PFSK-1 (cell line): ENCODE measurements around the gene ABCB9.

Experiments
- FOXP2 ChIP-seq: optimal IDR thresholded peaks from 2 replicates; pipeline ENCODE3; 2011; ENCODE audit warnings: borderline replicate concordance, control low read depth, inconsistent platforms; ENCODE audit not compliant: insufficient read depth; ENCODE audit errors: extremely low read length, extremely low read depth
- POLR2AphosphoS5 ChIP-seq: IDR thresholded peaks from 2 replicates; pipeline ENCODE4 v1.6.1; 2012; ENCODE audit warnings: low read depth, mild to moderate bottlenecking, control low read depth, low read length, moderate library complexity
- SIN3A ChIP-seq: IDR thresholded peaks from 2 replicates; pipeline ENCODE4 v1.6.1; 2012; ENCODE audit warnings: mild to moderate bottlenecking, low read length, moderate library complexity, borderline replicate concordance; ENCODE audit not compliant: insufficient read depth
- TAF1 ChIP-seq: IDR thresholded peaks from 2 replicates; pipeline ENCODE4 v1.6.1; 2012; ENCODE audit warnings: low read length, control low read depth, borderline replicate concordance; ENCODE audit not compliant: insufficient read depth
- TF ChIP-seq, protein P1 (sequence below), 2 experiments: IDR thresholded peaks; 2 replicates each; pipeline versions ENCODE4 v1.6.1 to v1.8.0; 2011 to 2012; ENCODE audit warnings: low read depth in 2 of 2, low read length in 2 of 2, control low read depth in 1 of 2, inconsistent platforms in 1 of 2, mild to moderate bottlenecking in 1 of 2, moderate library complexity in 1 of 2; ENCODE audit not compliant: insufficient read depth in 1 of 2

Gene ABCB9

DNA sequence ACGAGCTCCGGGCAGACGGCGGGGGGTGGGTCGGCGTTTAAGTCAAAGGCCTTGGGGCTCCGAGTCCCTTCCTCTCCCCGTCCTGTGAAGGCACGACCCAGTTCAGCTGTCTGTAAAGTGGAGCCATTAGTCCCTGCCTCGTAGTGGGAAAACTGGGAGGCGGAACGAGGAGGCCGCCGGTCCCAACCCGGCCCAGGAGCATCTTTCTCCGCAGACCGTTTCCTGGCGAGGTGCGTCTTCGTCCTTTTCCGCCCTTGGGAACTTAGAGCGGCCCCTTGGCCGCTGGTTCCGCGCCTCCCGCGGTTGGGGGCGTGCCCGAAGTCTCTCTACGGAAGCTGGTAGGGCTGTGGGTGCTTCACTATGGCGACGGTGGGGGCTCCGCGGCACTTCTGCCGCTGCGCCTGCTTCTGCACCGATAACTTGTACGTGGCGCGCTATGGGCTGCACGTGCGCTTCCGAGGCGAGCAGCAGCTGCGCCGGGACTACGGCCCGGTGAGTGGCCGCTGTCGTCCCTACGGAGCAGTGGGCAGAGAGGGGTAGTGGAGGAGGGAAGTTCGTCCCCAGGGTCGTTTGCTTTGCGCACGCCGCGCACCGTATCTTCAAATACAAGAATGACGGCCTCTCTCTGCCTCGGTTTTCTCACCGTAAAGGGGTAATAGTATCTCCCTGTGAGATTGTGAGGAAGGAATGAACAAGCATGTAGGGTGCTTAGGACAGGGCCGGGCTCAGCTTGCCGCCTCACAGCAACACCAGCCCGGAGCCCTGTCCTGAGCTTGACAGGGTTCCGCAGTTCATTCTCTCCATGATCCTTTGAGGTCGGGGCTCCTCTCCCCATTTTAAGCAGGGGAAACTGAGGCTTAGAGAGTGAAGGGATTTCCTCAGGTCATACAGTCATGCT is 8.9 kb upstream of the ABCB9 start, which contains the start of gene OGFOD2:
Gene OGFOD2, plus strand, starts transcription at position 353 of the 898 bp plus-strand sequence. Its CDS starts 8 bp downstream, at position 361.
- no peak for TF ChIP-seq SIN3A
- TF ChIP-seq POLR2AphosphoS5: peak; percentile 65; the same call in 1 of the 2 replicates
- TF ChIP-seq, protein P1, sequence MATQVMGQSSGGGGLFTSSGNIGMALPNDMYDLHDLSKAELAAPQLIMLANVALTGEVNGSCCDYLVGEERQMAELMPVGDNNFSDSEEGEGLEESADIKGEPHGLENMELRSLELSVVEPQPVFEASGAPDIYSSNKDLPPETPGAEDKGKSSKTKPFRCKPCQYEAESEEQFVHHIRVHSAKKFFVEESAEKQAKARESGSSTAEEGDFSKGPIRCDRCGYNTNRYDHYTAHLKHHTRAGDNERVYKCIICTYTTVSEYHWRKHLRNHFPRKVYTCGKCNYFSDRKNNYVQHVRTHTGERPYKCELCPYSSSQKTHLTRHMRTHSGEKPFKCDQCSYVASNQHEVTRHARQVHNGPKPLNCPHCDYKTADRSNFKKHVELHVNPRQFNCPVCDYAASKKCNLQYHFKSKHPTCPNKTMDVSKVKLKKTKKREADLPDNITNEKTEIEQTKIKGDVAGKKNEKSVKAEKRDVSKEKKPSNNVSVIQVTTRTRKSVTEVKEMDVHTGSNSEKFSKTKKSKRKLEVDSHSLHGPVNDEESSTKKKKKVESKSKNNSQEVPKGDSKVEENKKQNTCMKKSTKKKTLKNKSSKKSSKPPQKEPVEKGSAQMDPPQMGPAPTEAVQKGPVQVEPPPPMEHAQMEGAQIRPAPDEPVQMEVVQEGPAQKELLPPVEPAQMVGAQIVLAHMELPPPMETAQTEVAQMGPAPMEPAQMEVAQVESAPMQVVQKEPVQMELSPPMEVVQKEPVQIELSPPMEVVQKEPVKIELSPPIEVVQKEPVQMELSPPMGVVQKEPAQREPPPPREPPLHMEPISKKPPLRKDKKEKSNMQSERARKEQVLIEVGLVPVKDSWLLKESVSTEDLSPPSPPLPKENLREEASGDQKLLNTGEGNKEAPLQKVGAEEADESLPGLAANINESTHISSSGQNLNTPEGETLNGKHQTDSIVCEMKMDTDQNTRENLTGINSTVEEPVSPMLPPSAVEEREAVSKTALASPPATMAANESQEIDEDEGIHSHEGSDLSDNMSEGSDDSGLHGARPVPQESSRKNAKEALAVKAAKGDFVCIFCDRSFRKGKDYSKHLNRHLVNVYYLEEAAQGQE (IDR thresholded peaks at IDR 0.05; ENCODE audit: insufficient read depth in 1 of 2, low read depth in 2 of 2, low read length in 2 of 2): 0 out of 4 replicates have a peak, but pooled peaks of 1 of the 2 experiments have one; percentile 10
- no peak; the same call in 1 of the 2 replicates for TF ChIP-seq TAF1
- TF ChIP-seq FOXP2: no peak

DNA sequence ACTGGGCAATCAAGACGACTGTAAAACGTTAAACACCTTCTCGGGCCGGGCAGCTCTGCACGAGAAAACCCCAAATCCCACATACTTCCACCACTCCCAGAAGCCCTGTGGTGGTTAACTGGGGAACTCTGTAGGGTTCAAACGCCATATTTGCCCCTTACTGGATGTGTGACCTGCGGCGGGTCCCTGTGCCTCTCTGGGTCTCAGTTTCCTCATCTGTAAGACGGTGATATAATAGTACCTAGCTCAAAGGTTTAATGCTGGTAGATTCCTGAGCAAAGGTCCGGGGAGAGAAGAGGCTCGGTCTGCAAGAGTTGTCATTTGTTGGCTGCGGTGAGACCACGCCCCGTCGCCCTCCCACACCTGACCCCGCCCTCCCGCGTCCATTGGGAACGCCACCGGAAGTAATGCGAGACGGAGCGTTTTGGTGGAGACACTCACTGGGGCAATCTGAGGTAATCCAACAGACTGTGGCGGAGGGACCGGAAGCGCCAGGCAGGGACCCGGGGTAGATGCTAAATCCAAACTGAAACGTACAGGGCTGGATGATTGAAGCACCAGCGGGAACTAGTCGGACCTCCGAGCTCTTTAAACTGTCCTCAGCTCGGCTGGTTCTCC is 8.1 kb upstream of the ABCB9 start:
- no peak for TF ChIP-seq SIN3A
- peak; percentile 56; the same call in 1 of the 2 replicates for TF ChIP-seq TAF1
- TF ChIP-seq POLR2AphosphoS5: peak; percentile 71
- no peak for TF ChIP-seq FOXP2
- TF ChIP-seq, protein P1 (IDR thresholded peaks at IDR 0.05; ENCODE audit: insufficient read depth in 1 of 2, low read depth in 2 of 2, low read length in 2 of 2): no peak

DNA sequence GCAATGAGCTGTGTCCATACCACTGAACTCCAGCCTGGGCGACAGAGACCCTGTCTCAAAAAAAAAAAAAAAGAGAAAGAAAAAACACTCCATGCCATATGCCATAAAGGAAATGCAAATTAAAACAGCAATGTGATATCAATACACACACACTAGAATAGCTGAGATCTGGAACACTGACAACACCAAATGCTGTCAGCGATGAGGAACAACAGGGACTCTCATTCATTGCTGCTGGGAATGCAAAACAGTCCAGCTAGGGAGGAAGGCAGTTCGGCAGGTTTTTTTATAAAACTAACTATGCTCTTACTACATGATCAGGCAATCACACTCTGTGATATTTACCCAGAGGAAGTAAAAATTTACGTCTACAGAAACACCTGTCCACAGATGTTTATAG is 3.4 kb upstream of the ABCB9 start:
- TF ChIP-seq, protein P1 (IDR thresholded peaks at IDR 0.05; ENCODE audit: insufficient read depth in 1 of 2, low read depth in 2 of 2, low read length in 2 of 2): no peak
- TF ChIP-seq POLR2AphosphoS5: no peak
- TF ChIP-seq SIN3A: no peak
- no peak for TF ChIP-seq TAF1
- TF ChIP-seq FOXP2: no peak

DNA sequence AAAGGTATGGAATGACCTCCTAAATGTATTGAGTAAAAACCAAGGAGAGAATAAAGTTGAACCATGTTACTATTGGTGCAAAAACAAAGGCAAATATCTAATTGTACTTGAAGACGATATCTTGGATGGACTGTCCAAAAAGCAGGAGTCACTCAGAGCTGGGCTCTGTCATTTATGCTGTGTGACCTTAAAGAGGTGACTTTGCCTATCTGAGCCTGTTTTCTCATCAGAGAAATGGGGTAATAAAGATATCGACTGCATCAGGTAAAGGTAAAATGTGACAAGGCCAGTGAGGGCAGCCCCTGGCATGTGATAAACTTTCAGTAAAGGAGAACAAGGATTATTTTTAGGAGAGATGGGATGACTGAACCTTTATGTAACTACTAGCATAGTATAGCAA is 1.8 kb upstream of the ABCB9 start:
- TF ChIP-seq TAF1: no peak
- no peak for TF ChIP-seq POLR2AphosphoS5
- no peak for TF ChIP-seq FOXP2
- TF ChIP-seq, protein P1 (IDR thresholded peaks at IDR 0.05; ENCODE audit: insufficient read depth in 1 of 2, low read depth in 2 of 2, low read length in 2 of 2): no peak
- TF ChIP-seq SIN3A: no peak
